GM21381 (cell line): ENCODE data around the gene DMRT1.

ENCODE experiments used
- ATAC-seq: cut with Tn5 transposase; IDR thresholded peaks from one replicate; pipeline ENCODE4 v1.9.1; 2021; ENCODE audit warnings: mild to moderate bottlenecking, moderate library complexity; ENCODE audit not compliant: unreplicated experiment

Gene DMRT1

GRCh38 chr9:841371-842209, at the start of gene DMRT1:
Gene DMRT1, plus strand, starts transcription at chr9:841697. Its CDS starts 142 bp downstream, at chr9:841839.
- no peak for ATAC-seq

GRCh38 chr9:792331-793260, 48.9 kb upstream of the DMRT1 start:
- no peak for ATAC-seq

DNA sequence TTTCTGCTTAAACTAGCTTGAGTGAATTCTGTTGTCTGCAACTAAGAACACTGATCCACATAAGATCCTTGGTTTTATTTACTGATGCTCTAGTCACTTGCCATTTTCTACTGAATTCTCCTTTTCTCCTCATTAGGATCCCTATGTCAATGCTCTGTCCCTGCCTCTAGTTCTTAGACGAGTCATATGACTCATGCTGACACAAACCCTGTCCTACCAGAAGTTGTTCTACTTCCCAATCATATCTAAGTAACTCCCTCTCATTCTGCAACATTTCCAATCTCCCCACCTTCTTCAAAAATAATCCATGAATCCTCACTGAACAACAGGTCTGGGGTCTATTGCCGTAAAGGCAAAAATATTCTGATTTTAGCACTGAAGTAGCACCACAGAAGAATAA, 47.1 kb upstream of the DMRT1 start:
- no peak for ATAC-seq

GRCh38 chr9:795869-796268, 45.6 kb upstream of the DMRT1 start:
- no peak for ATAC-seq

DNA sequence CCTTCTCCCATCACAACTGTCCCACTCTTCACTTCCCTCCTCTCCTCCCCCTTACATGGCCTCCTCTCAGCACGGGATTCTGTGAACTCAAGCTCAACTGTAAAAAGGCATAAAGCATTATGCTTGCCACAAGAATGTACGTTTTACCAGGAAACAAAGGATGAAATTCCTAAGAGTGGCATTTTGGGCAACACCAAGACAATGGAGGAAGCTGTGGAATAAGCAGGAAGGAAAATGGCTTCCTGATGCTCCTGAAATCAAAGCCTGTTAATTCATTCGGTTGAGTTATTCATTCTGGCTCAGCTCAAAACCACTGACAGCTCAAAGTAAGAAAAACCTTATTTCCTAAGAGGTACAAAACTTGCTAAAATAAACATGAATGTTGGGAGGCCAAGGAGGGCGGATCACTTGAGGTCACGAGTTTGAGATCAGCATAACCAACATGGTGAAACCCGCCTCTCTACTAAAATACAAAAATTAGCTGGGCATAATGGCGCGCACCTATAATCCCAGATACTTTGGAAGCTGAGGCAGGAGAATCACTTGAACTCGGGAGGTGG, 40.8 kb upstream of the DMRT1 start:
- ATAC-seq = no peak

GRCh38 chr9:801399-802071, 40.0 kb upstream of the DMRT1 start:
- no peak for ATAC-seq

- no peak for ATAC-seq
Observed at GRCh38 chr9:804026-804425, 37.5 kb upstream of the DMRT1 start.

DNA sequence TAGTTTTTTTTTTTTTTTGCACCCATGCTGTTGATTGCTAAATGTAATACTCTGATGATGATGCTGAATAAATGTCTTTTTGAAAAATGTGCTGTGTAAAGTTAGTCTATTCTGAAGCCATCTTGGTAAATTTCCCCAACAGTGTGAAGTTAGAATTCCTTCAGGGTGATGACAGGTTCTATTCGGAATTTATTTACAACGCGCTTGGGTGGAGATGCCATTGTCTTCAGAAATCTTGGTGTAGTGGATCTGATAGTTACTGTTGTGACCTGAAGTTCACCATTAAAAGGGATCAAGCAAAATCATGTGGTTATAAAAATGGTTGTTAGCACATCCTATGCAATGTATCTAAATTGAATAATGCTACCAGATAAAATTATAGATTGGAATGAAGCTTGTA, 36.3 kb upstream of the DMRT1 start:
- no peak for ATAC-seq

- ATAC-seq = no peak
Observed at GRCh38 chr9:806285-807156, 35.0 kb upstream of the DMRT1 start.

DNA sequence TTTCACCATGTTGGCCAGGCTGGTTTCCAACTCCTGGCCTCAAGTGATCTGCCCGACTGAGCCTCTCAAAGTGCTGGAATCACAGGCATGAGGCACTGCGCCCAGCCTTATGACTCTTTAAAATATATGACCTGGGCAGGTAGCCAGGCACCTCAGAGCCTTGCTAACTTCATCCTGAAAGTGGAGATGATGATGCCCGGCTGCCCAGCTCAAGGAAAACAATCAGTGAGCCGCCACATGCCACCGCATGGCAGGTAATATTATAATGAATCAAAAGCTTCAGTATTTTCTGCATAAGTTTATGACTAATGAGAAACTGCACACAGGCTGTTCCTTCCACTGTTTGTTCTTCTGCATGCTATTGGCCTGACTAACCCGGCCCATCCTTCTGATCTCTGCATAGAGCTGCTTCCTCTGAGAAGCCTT, 30.4 kb upstream of the DMRT1 start:
- no peak for ATAC-seq

DNA sequence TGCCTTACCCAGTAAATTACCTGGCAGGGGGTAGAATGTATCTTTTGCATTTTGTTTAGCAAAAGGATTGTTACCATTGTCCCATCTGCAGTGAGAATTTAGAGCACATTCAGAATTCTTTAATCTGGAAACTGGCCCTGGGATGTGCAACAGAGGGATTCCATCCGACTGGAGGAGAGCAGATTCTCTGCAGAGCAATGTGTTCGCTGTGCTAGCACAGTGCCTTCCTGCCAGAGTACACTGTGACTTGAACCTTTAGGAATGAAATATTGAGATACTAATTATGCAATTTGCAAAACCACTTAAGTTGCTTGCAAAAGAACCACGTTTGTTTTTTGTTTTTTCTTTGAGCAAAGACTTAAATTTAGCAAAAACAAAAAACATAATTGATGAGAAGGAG, 22.5 kb upstream of the DMRT1 start:
- no peak for ATAC-seq

GRCh38 chr9:826500-827280, 14.8 kb upstream of the DMRT1 start:
- no peak for ATAC-seq

DNA sequence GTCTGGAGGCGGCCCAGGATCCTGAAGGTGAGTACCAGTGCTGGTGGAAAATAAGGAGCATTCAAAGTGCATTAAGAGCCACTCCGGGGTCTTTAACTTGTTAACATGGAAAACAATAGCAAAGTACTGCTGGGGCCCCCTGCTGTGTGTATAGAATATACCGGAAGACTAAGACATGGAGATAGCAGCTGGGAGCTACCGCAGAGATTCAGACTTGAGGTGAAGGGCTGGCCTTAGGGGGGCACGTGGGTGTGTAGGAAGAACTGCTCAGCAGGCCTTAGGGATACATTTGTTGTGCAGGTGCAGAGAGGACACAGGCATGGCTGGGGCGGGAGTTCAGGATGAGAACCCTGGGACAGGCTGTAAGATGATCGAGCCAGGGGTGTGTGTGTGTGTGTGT, 1.2 kb upstream of the DMRT1 start:
- no peak for ATAC-seq

DNA sequence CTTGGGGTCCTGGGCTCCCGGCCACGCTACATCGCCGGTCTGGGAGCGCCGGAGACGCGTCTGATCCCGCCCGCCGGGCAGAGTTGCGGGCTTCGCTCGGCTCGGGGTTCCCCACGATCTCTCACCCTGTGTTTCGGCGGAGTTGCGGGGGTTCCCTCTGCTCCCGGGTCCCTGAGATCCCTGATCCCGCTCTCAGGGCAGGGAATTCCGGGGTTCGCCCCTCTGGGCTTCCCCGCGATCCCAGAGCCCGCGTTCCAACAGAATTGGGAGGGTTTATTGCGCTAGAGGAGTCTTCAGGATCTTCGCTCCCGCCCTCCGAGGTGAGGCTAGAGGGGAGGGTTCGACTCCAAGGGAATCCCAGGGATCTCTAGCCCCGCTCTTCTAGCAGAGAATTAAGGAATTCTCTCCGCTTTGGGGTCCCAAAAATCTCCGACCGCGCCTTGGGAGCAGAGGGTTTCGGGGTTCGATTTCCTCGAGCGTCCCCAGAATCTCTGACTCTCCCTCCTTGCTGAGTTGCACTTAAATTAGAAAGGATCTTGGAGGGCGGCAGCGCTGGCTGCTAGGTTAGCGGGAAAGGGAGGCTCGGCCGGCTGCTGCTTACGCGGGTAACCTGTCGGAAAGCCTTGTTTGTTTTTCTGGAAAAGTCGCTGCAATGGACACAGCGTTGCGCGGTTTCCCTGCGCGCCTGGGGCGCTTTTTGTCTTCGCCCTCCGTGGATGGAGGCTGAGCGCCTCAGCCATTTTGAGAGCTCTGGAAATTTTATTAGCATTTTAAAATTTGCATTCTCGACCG, 1.3 kb downstream of the DMRT1 start:
- no peak for ATAC-seq

DNA sequence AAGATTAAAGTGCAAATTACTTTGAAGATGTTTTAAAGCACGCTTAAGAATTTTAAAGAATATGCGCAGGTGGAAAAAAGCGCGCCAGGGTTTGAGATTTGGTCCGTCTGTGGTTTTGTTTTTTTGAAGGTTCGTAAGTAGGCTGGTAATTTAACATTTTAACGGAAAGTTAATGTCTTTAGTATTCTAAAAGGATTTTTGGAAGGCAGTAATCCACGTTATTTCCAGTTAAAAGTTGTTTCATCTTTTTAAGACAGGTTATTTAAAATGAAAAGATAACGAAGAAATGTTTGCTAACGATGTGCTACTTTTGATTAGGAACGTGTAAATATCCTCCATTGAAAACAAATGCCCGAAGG, 1.9 kb downstream of the DMRT1 start:
- ATAC-seq = no peak

GRCh38 chr9:846852-847251, 5.4 kb downstream of the DMRT1 start:
- ATAC-seq = no peak

DNA sequence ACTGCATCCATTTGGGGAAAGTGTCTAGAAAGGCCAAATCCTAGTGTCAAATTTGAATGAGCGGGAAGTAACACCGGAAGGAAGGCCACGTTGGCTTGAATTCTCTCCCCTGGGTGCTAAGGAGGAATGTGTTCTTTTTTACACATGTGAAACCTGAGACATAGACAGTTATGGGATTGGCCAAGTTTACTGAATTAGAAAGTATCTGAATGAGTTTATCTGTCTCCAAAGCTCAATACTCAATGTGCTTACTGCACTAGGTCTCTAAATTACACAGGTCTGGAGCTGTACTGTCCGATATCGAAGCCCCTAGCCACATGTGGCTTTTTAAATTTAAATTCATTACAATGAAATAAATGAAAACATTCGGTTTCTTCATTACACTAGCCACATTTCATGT, 6.0 kb downstream of the DMRT1 start:
- no peak for ATAC-seq

DNA sequence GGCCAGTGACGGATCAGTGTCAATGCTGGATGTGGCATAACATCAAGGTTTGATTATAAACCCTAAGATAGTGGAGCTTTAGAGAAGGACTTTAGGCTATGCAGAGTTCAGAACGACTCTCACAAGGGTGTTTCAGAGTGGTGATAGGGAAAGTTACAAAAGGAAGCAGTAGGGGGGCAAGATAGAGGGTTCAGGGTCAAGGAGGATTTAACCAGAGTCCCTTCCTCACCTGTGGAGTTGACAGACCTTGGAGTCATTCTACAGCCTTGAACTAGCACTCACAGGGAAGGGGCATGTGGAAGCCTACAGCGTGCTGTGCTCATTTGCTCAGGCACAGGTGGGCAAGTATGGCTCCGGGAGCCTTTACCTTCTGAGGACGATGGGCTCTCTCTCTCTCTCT, 7.9 kb downstream of the DMRT1 start:
- ATAC-seq = no peak

DNA sequence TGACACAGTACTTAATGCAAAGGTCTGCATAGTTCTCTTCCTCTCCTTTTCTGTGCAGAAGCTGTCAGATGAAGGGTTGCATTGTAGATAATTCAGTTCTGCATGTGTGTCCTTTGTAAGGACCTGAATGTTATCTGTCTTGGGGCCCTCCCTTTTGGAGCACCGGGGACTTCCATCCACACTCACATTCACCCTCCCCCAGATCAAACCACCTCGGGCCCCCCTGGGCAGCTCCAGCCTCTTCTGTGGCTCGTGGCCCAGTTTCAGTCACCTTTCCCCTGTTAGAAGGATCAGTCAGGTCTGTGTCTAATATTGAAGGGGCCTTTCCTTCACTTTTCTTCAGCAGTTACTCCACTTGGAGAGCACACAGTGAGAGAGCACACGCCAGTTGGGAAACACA, 11.0 kb downstream of the DMRT1 start:
- ATAC-seq = no peak
